CD8-positive, alpha-beta memory T cell (primary cell): ENCODE data around the gene ZNF335. TPM values are rescaled to one million over a fixed set of nuclear protein-coding genes. Genes with fewer than 3 reads are reported as not detected.
A peak's percentile ranks its signal among the peaks of the same experiment; 100 is the strongest.

Experiments
- CTCF ChIA-PET: fragments of 350-600 bp; sonication (Branson Sonifier 250); formaldehyde crosslinking; loops from one replicate; lab custom pipeline; 2021; ENCODE audit warnings: antibody characterized with exemption; lab: Charles Lee
- POLR2A ChIA-PET: fragments of 350-600 bp; sonication (Branson Sonifier 250); formaldehyde crosslinking; loops from one replicate; lab custom pipeline; 2021; ENCODE audit warnings: antibody characterized with exemption; lab: Charles Lee
- DNase-seq, 5 donors: peaks; one replicate each; pipeline versions ENCODE4 v3.0.0 to v3.0.0-alpha.2; 2020 to 2022; ENCODE audit warnings: mixed read lengths in 1 of 5
- H3K27ac ChIP-seq: one replicate; pipeline ENCODE4 v1.7.0; 2013; ENCODE audit warnings: low read depth, mild to moderate bottlenecking, low read length, moderate library complexity
- H3K27me3 ChIP-seq: 2 replicates; pipeline ENCODE4 v1.7.0; 2013; ENCODE audit warnings: low read length, mild to moderate bottlenecking; ENCODE audit not compliant: insufficient read depth, poor library complexity, severe bottlenecking
- H3K36me3 ChIP-seq: 2 replicates; pipeline ENCODE4 v1.7.0; 2013; ENCODE audit warnings: mild to moderate bottlenecking, low read length, moderate library complexity; ENCODE audit not compliant: insufficient read depth
- H3K4me1 ChIP-seq: 2 replicates; pipeline ENCODE4 v1.7.0; 2013; ENCODE audit warnings: mild to moderate bottlenecking, low read length, moderate library complexity; ENCODE audit not compliant: insufficient read depth
- H3K4me3 ChIP-seq: 2 replicates; pipeline ENCODE4 v1.7.0; 2013; ENCODE audit warnings: mild to moderate bottlenecking, low read length
- H3K9me3 ChIP-seq: 2 replicates; pipeline ENCODE4 v1.7.0; 2013; ENCODE audit warnings: mild to moderate bottlenecking, low read length
- H3K27ac Mint-ChIP-seq, 8 donors: one replicate each; pipeline ENCODE4 v1.8.0; 2020 to 2021; ENCODE audit warnings: mixed read lengths in 8 of 8, mild to moderate bottlenecking in 6 of 8, inconsistent platforms in 3 of 8, moderate library complexity in 3 of 8
- H3K27me3 Mint-ChIP-seq, 2 donors: one replicate each; pipeline ENCODE4 v1.8.0; 2020 to 2021; ENCODE audit warnings: mixed read lengths in 2 of 2, mild to moderate bottlenecking in 1 of 2, moderate library complexity in 1 of 2
- H3K36me3 Mint-ChIP-seq, 3 donors: one replicate each; pipeline ENCODE4 v1.8.0; 2020 to 2021; ENCODE audit warnings: mixed read lengths in 3 of 3, inconsistent platforms in 1 of 3, mild to moderate bottlenecking in 1 of 3
- H3K4me1 Mint-ChIP-seq, 3 donors: one replicate each; pipeline ENCODE4 v1.8.0; 2020 to 2021; ENCODE audit warnings: mixed read lengths in 3 of 3, inconsistent platforms in 1 of 3, mild to moderate bottlenecking in 1 of 3
- H3K4me3 Mint-ChIP-seq, 7 donors: one replicate each; pipeline ENCODE4 v1.8.0; 2020 to 2021; ENCODE audit warnings: mixed read lengths in 7 of 7, mild to moderate bottlenecking in 6 of 7, moderate library complexity in 4 of 7, inconsistent platforms in 2 of 7
- H3K9me3 Mint-ChIP-seq, 5 donors: one replicate each; pipeline ENCODE4 v1.8.0; 2020 to 2022; ENCODE audit warnings: mixed read lengths in 5 of 5, mild to moderate bottlenecking in 3 of 5, moderate library complexity in 2 of 5, inconsistent platforms in 1 of 5
- polyA plus RNA-seq: library from polyadenylated mRNA; unstranded; fragments of 300-500 nt; fragmentation: Illumina TruSeq; gene quantifications from one replicate; pipeline ENCODE4 v1.2.3, GENCODE V29; 2021
- total RNA-seq, 2 experiments: library from RNA; stranded (reverse); gene quantifications; one replicate each; pipeline ENCODE4 v1.2.3, GENCODE V29; 2021

The ZNF335 gene
- total and polyA plus RNA-seq, 3 experiments from 2014 or later, result 14.6 to 38.3 (median 37.5) TPM

DNA sequence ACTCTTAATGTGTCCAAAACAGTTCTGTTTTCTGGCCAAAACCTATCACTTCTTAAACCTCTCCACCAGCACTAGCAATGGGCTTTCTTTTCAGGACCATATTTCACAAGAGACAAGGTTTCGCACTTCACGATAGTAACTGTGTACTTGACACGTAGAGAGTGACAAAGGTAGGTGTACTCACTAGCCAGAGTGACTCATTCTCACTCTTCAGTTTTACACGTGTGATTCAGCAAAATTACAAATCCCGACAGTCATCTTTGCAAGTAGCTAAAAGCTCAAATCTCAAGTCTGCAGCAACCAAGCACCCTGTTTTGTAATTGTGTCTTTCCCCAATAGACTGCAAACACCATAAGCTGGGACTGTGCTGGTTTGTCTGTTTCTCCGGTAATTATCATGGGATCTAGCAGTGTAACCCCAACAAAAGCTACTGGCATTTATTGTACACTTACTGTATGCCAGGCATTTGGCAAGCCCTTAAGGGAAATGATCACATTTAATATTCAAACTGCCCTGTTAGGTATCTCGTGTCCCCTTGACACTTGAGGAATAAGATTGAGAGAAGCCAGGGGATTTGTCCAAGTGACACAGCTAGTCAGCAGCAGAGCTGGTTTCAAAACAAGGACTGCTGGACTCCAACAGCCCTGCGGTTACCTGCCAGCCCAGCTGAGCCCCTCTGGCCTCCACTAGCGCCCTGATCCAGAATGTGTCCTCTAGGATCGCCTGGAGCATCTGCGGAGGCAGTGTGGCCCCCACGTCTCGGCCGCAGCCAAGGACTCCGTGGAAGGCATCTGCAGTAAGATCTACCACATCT is 27.6 kb downstream of the ZNF335 start:
- peaks cover 77% of the 10 kb centered on the region for H3K36me3 ChIP-seq

GRCh38 chr20:45943613-45944012 is 28.4 kb downstream of the ZNF335 start:
- H3K36me3 ChIP-seq, result peaks cover 78% of the 10 kb centered on the region
- no peak for DNase-seq
- no peak overlapping the region for H3K4me3 Mint-ChIP-seq
- H3K36me3 Mint-ChIP-seq, result peaks cover 4 to 89% (median 4%) of the 10 kb centered on the region in 3 donors
- peaks cover 10% of the 10 kb centered on the region for H3K4me1 ChIP-seq
- POLR2A ChIA-PET, result interaction anchor here (1.0 kb wide), 1 partner anchor 10 kb away, joined by 3 read pairs; no protein-coding TSS in a partner anchor
- H3K9me3 Mint-ChIP-seq, result no peaks in the 10 kb centered on the region
- no peak overlapping the region for H3K4me3 ChIP-seq
- H3K4me1 Mint-ChIP-seq, result peaks cover 2 to 25% (median 15%) of the 10 kb centered on the region in 3 donors
- no peaks in the 10 kb centered on the region for H3K27me3 Mint-ChIP-seq
- H3K27ac ChIP-seq, result no peak overlapping the region
- peak overlapping the region in 4 of 8 donors; percentile 36 to 75 (median 59) for H3K27ac Mint-ChIP-seq
- no peaks in the 10 kb centered on the region for H3K27me3 ChIP-seq
- CTCF ChIA-PET, result interaction anchor here (1.3 to 3.8 kb wide), 2 partner anchors 26 to 53 kb away, joined by 3 to 26 read pairs; partner anchors contain the start of genes CTSA, NEURL2 and ZNF335
- no peaks in the 10 kb centered on the region for H3K9me3 ChIP-seq

More for the DNA sequence above, 27.6 kb downstream of the ZNF335 start:
- H3K9me3 ChIP-seq, result no peaks in the 10 kb centered on the region
- Mint-ChIP-seq H3K36me3 (peaks cover 4 to 89% (median 4%) of the 10 kb centered on the region in 3 donors), H3K4me3 (peak overlapping the region in 1 of 7 donors; percentile 39), H3K4me1 (peaks cover 4 to 25% (median 15%) of the 10 kb centered on the region in 3 donors), H3K27me3 (no peaks in the 10 kb centered on the region), H3K9me3 (no peaks in the 10 kb centered on the region), H3K27ac (peak overlapping the region in 7 of 8 donors; percentile 27 to 87 (median 55))
- H3K27me3 ChIP-seq, result no peaks in the 10 kb centered on the region
- no peak for DNase-seq
- POLR2A ChIA-PET, result interaction anchor here (1.0 kb wide), 1 partner anchor 11 kb away, joined by 3 read pairs; no protein-coding TSS in a partner anchor
- no peak overlapping the region for H3K4me3 ChIP-seq
- H3K4me1 ChIP-seq, result peaks cover 10% of the 10 kb centered on the region
- H3K27ac ChIP-seq, result no peak overlapping the region
- CTCF ChIA-PET, result interaction anchor here (0.8 to 3.8 kb wide), 3 partner anchors 25 to 69 kb away, joined by 3 to 26 read pairs (median 3); partner anchors contain the start of genes CTSA, NEURL2 and ZNF335

- DNase-seq, result no peak
- CTCF ChIA-PET, result interaction anchor here (0.9 kb wide), 1 partner anchor 30 kb away, joined by 5 read pairs; no protein-coding TSS in a partner anchor
- peaks cover 4 to 80% (median 9%) of the 10 kb centered on the region in 3 donors for H3K36me3 Mint-ChIP-seq
These were observed 31.5 kb downstream of the ZNF335 start for GRCh38 chr20:45940469-45940868.

DNA sequence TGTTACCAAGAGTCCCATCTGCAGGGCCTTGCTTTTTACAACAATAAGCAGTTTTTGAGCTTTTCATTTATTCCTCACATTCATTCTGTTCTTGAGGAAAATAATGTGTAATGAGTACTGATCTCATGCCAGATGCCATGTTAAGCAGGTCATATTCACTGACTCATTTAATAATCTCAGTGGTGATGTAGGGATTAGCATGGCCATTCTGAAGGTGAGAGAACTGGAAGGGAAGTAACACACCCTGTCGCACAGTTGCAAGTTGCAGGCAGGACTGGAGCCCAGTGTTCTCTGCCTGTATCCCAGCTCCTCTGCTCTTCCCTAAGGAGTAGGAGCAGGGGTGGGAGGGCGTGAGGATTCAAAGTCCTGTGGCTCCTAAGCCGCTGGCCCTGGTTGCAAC is 31.9 kb downstream of the ZNF335 start:
- CTCF ChIA-PET, result interaction anchor here (0.9 to 3.7 kb wide), 2 partner anchors 30 to 31 kb away, joined by 5 to 21 read pairs; no protein-coding TSS in a partner anchor
- H3K4me1 Mint-ChIP-seq, result peaks cover 21 to 45% (median 26%) of the 10 kb centered on the region in 3 donors
- POLR2A ChIA-PET, result interaction anchor here (0.6 kb wide), 1 partner anchor 18 kb away, joined by 3 read pairs; no protein-coding TSS in a partner anchor
- no peaks in the 10 kb centered on the region for H3K9me3 Mint-ChIP-seq
- no peak overlapping the region for H3K4me3 ChIP-seq
- peak overlapping the region in 1 of 7 donors; percentile 75 for H3K4me3 Mint-ChIP-seq
- H3K27me3 ChIP-seq, result no peaks in the 10 kb centered on the region
- peak overlapping the region in 2 of 8 donors; percentile 43 to 53 for H3K27ac Mint-ChIP-seq
- no peak for DNase-seq
- no peaks in the 10 kb centered on the region for H3K9me3 ChIP-seq
- no peak overlapping the region for H3K27ac ChIP-seq
- no peaks in the 10 kb centered on the region for H3K27me3 Mint-ChIP-seq
- peaks cover 5% of the 10 kb centered on the region for H3K4me1 ChIP-seq
- H3K36me3 Mint-ChIP-seq, result peaks cover 4 to 80% (median 9%) of the 10 kb centered on the region in 3 donors
- H3K36me3 ChIP-seq, result peaks cover 66% of the 10 kb centered on the region

More at GRCh38 chr20:45940469-45940868, 31.5 kb downstream of the ZNF335 start:
- POLR2A ChIA-PET, result interaction anchor here (0.6 kb wide), 1 partner anchor 18 kb away, joined by 3 read pairs; no protein-coding TSS in a partner anchor
- Mint-ChIP-seq H3K9me3 (no peaks in the 10 kb centered on the region), H3K4me3 (no peak overlapping the region), H3K4me1 (peaks cover 18 to 41% (median 27%) of the 10 kb centered on the region in 3 donors), H3K27ac (peak overlapping the region in 1 of 8 donors; percentile 53), H3K27me3 (no peaks in the 10 kb centered on the region)
- peaks cover 5% of the 10 kb centered on the region for H3K4me1 ChIP-seq
- no peak overlapping the region for H3K27ac ChIP-seq
- no peaks in the 10 kb centered on the region for H3K9me3 ChIP-seq
- peaks cover 70% of the 10 kb centered on the region for H3K36me3 ChIP-seq
- H3K27me3 ChIP-seq, result no peaks in the 10 kb centered on the region
- H3K4me3 ChIP-seq, result no peak overlapping the region

DNA sequence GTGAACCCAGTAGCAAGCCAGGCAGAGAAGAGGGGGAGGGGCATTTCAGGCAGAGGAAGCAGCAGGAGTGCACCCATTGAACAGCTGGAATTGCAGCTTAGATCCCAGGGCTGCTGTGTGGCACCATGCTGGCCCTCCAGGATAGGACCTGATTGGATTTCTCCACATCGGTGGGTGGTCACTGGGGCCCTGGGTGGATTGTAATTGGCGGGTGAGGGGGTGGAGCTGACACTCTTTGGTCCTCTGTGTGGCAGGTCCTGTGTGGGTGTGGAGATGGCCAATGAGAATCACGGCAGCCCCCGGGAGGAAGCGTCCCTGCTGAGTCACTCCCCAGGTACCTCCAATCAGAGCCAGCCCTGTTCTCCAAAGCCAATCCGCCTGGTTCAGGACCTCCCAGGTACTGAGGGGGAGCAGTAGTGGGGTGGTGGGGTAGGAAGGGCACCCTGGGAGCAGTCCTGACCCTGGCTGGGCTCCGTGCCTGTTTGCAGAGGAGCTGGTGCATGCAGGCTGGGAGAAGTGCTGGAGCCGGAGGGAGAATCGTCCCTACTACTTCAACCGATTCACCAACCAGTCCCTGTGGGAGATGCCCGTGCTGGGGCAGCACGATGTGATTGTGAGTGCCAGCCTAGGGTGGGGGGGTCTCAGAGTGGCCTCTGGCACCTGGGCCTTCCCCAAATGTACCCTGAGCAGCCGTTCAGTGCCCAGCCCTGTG is 33.1 kb downstream of the ZNF335 start:
- no peaks in the 10 kb centered on the region for H3K27me3 ChIP-seq
- Mint-ChIP-seq H3K27me3 (no peaks in the 10 kb centered on the region), H3K4me1 (peaks cover 21 to 37% (median 21%) of the 10 kb centered on the region in 3 donors), H3K4me3 (peak overlapping the region in 1 of 7 donors; percentile 40), H3K9me3 (no peaks in the 10 kb centered on the region), H3K36me3 (peaks cover 0 to 75% (median 6%) of the 10 kb centered on the region in 3 donors), H3K27ac (peak overlapping the region in 5 of 8 donors; percentile 33 to 85 (median 53))
- H3K36me3 ChIP-seq, result peaks cover 54% of the 10 kb centered on the region
- ChIA-PET POLR2A (interaction anchor here (1.1 kb wide), 1 partner anchor 11 kb away, joined by 3 read pairs; no protein-coding TSS in a partner anchor), CTCF (interaction anchor here (3.7 kb wide), 1 partner anchor 32 kb away, joined by 21 read pairs; no protein-coding TSS in a partner anchor)
- no peak overlapping the region for H3K27ac ChIP-seq
- no peak overlapping the region for H3K4me3 ChIP-seq
- H3K4me1 ChIP-seq, result peaks cover 5% of the 10 kb centered on the region
- H3K9me3 ChIP-seq, result no peaks in the 10 kb centered on the region
- no peak for DNase-seq

DNA sequence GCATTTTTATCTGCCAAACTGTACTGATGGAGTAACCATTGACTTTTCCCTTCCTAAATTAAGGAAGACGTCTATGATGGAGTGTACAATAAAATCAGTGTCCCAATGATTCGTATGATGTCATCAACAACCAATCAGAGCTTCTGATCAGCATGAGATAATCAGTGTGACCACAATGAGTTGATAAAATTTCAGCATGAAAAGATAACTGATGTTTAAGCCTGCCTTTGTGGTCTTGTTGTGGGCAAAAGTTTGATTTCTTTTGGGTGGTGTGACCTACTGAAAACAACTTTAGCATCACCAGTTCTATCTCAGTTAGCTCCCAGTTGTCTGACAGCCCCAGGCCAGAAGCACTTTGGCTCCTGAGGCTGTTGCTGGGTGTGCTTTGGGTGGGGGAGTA is 34.2 kb downstream of the ZNF335 start:
- Mint-ChIP-seq H3K27ac (peak overlapping the region; percentile 12 to 95 (median 84)), H3K4me1 (peaks cover 26 to 42% (median 27%) of the 10 kb centered on the region in 3 donors), H3K36me3 (peaks cover 0 to 66% (median 5%) of the 10 kb centered on the region in 3 donors), H3K9me3 (no peaks in the 10 kb centered on the region), H3K27me3 (no peaks in the 10 kb centered on the region), H3K4me3 (peak overlapping the region; percentile 16 to 77 (median 73))
- Histone ChIP-seq H3K27me3 (no peaks in the 10 kb centered on the region), H3K9me3 (no peaks in the 10 kb centered on the region), H3K36me3 (peaks cover 43% of the 10 kb centered on the region), H3K4me3 (no peak overlapping the region), H3K27ac (no peak overlapping the region), H3K4me1 (peaks cover 12% of the 10 kb centered on the region)
- ChIA-PET CTCF (interaction anchor here (1.0 to 3.7 kb wide), 4 partner anchors 21 to 139 kb away, joined by 3 to 21 read pairs (median 4); no protein-coding TSS in a partner anchor), POLR2A (interaction anchor here (4.5 kb wide), 1 partner anchor 34 kb away, joined by 113 read pairs; the partner anchor contains the start of gene ZNF335)
- peak in 2 of 5 donors; percentile 13 to 28 for DNase-seq
